B cell (primary cell): ENCODE data around the gene AP4S1. TPM values are rescaled to one million over a fixed set of nuclear protein-coding genes. Genes with fewer than 3 reads are reported as not detected.

Experiments used
- ATAC-seq: fragments of 200-7000 bp; cut with Tn5 transposase; one replicate; pipeline ENCODE4 v1.10.0; 2021; ENCODE audit warnings: low read depth, mild to moderate bottlenecking, moderate number of reproducible peaks, moderate library complexity
- CTCF ChIA-PET: fragments of 350-600 bp; sonication (Branson Sonifier 250); formaldehyde crosslinking; loops from one replicate; lab custom pipeline; 2021; ENCODE audit warnings: antibody characterized with exemption, inconsistent platforms; lab: Charles Lee
- POLR2A ChIA-PET: fragments of 350-600 bp; sonication (Branson Sonifier 250); formaldehyde crosslinking; loops from one replicate; lab custom pipeline; 2021; ENCODE audit warnings: antibody characterized with exemption; lab: Charles Lee
- DNase-seq: peaks from one replicate; pipeline ENCODE4 v3.0.0; 2013
- H2AFZ ChIP-seq: 2 replicates; pipeline ENCODE4 v1.6.1; 2012; ENCODE audit warnings: mild to moderate bottlenecking, low read depth, low read length; ENCODE audit not compliant: insufficient read depth, poor library complexity, severe bottlenecking
- H3K27ac ChIP-seq, 2 donors: 1 replicate in 1 of 2; 2 replicates in 1 of 2; pipeline ENCODE4 v1.5.1; 2012 to 2013; ENCODE audit warnings: low read length in 2 of 2, mild to moderate bottlenecking in 2 of 2, moderate library complexity in 1 of 2
- H3K27me3 ChIP-seq, 4 experiments: fragments of 200-600 bp in 1 of 4; sonication (generic) in 1 of 4; replicated peaks in 1 of 4; 1 replicate in 2 of 4; 2 replicates in 2 of 4; pipeline versions ENCODE4 v1.6.1 to v1.7.0; 2013 to 2016; ENCODE audit warnings: low read length in 3 of 4, mild to moderate bottlenecking in 2 of 4, mixed read lengths in 1 of 4, moderate library complexity in 1 of 4; ENCODE audit not compliant: insufficient read depth in 4 of 4, control insufficient read depth in 3 of 4; ENCODE audit errors: control extremely low read depth in 1 of 4
- H3K36me3 ChIP-seq, 2 experiments: replicated peaks in 1 of 2; 1 replicate in 1 of 2; 2 replicates in 1 of 2; pipeline versions ENCODE4 v1.6.1 to v1.7.1; 2013; ENCODE audit warnings: low read length in 1 of 2; ENCODE audit not compliant: insufficient read depth in 2 of 2, control insufficient read depth in 1 of 2; ENCODE audit errors: control extremely low read depth in 1 of 2, extremely low read depth in 1 of 2
- H3K4me1 ChIP-seq, 2 donors: fragments of 200-600 bp in 1 of 2; sonication (generic) in 1 of 2; 1 replicate in 1 of 2; 2 replicates in 1 of 2; pipeline versions ENCODE4 v1.5.1 to v1.6.1; 2013 to 2017; ENCODE audit warnings: low read length in 2 of 2; ENCODE audit not compliant: control insufficient read depth in 2 of 2, insufficient read depth in 2 of 2
- H3K4me2 ChIP-seq: replicated peaks from 2 replicates; pipeline ENCODE3; 2012; ENCODE audit warnings: mild to moderate bottlenecking, low read depth, low read length; ENCODE audit not compliant: poor library complexity, severe bottlenecking
- H3K4me3 ChIP-seq, 5 experiments: fragments of 200-600 bp in 1 of 5; sonication (generic) in 1 of 5; 1 replicate in 3 of 5; 2 replicates in 2 of 5; pipeline versions ENCODE4 v1.5.1 to v1.7.0; 2011 to 2016; ENCODE audit warnings: low read length in 4 of 5, mild to moderate bottlenecking in 4 of 5, low read depth in 2 of 5, control low read depth in 1 of 5, moderate library complexity in 1 of 5; ENCODE audit not compliant: insufficient read depth in 1 of 5; ENCODE audit errors: control extremely low read depth in 1 of 5, extremely low read depth in 1 of 5
- H3K79me2 ChIP-seq: fragments of 200-600 bp; sonication (generic); one replicate; pipeline ENCODE4 v1.6.0; 2016; ENCODE audit warnings: low read length; ENCODE audit not compliant: control insufficient read depth, insufficient read depth
- H3K9ac ChIP-seq: fragments of 200-600 bp; sonication (generic); 2 replicates; pipeline ENCODE4 v1.6.1; 2017; ENCODE audit warnings: mild to moderate bottlenecking, low read length, moderate library complexity
- H3K9me3 ChIP-seq, 3 donors: one replicate each; pipeline versions ENCODE4 v1.6.1 to v1.7.1; 2013; ENCODE audit warnings: low read length in 2 of 3; ENCODE audit not compliant: control insufficient read depth in 2 of 3, insufficient read depth in 1 of 3; ENCODE audit errors: control extremely low read depth in 1 of 3
- H4K20me1 ChIP-seq: 2 replicates; pipeline ENCODE4 v1.6.0; 2012; ENCODE audit warnings: mild to moderate bottlenecking, low read length; ENCODE audit not compliant: insufficient read depth, control insufficient read depth, poor library complexity, severe bottlenecking
- H3K27ac Mint-ChIP-seq: one replicate; pipeline ENCODE4 v1.8.0; 2021; ENCODE audit warnings: mixed read lengths
- H3K27me3 Mint-ChIP-seq: one replicate; pipeline ENCODE4 v1.8.0; 2021; ENCODE audit warnings: mixed read lengths
- H3K4me1 Mint-ChIP-seq: one replicate; pipeline ENCODE4 v1.8.0; 2021; ENCODE audit warnings: mixed read lengths
- H3K4me3 Mint-ChIP-seq: one replicate; pipeline ENCODE4 v1.8.0; 2021; ENCODE audit warnings: mixed read lengths
- H3K9me3 Mint-ChIP-seq: one replicate; pipeline ENCODE4 v1.8.0; 2022; ENCODE audit warnings: mixed read lengths; ENCODE audit not compliant: insufficient read depth
- CTCF ChIP-seq: fragments of 200-600 bp; IDR thresholded peaks from one replicate; pipeline ENCODE4 v1.8.0; 2022; ENCODE audit warnings: antibody characterized with exemption, mild to moderate bottlenecking
- EZH2 ChIP-seq: IDR thresholded peaks from 2 replicates; pipeline ENCODE4 v1.6.1; 2012; ENCODE audit warnings: borderline replicate concordance, low read depth, mild to moderate bottlenecking, moderate library complexity, low read length; ENCODE audit not compliant: insufficient read depth, poor library complexity, severe bottlenecking
- WGBS: methylation state at CpG from one replicate; pipeline ENCODE4 v1.1.5; 2013; ENCODE audit warnings: missing lambda C conversion rate; ENCODE audit not compliant: insufficient coverage; 5-methylcytosine and 5-hydroxymethylcytosine counted together
- intact Hi-C: fragments of 100-400 bp; cut with micrococcal nuclease; formaldehyde crosslinking; loops from one replicate; pipeline ENCODE4 v1.10.0; 2022
- polyA plus RNA-seq: library from polyadenylated mRNA; depleted of rRNA; stranded (reverse); fragments of >200 nt; gene quantifications from 2 replicates; pipeline ENCODE4 v1.2.3, GENCODE V29; 2012
- total RNA-seq, 2 donors: library from RNA; stranded (reverse); fragments of 120-200 nt in 1 of 2; gene quantifications; 1 replicate in 1 of 2; 2 replicates in 1 of 2; pipeline versions ENCODE4 v1.2.3 to v1.2.4, GENCODE V29; 2013 to 2022

AP4S1 gene
- total and polyA plus RNA-seq, 2 donors (not counting 1 experiment from before 2014, with no cell fraction given) = 3.4 to 15.9 TPM

GRCh38 chr14:31122921-31123320 lies 97.5 kb downstream of the AP4S1 start:
- TF ChIP-seq CTCF = no peak
- no peak for TF ChIP-seq EZH2
- Histone ChIP-seq H3K9ac (no peak overlapping the region), H3K36me3 (peaks cover 0 to 76% of the 10 kb centered on the region in 2 experiments), H3K4me2 (no peak overlapping the region), H3K27ac (no peak overlapping the region), H3K4me1 (no peaks in the 10 kb centered on the region), H3K4me3 (no peak overlapping the region), H2AFZ (no peak overlapping the region), H4K20me1 (no peaks in the 10 kb centered on the region), H3K27me3 (no peaks in the 10 kb centered on the region), H3K9me3 (no peaks in the 10 kb centered on the region), H3K79me2 (peaks cover 4% of the 10 kb centered on the region)
- ChIA-PET POLR2A (no interaction called here), CTCF (no interaction called here)
- peaks cover 5% of the 10 kb centered on the region for H3K4me1 Mint-ChIP-seq
- H3K27me3 Mint-ChIP-seq = no peaks in the 10 kb centered on the region
- no peak overlapping the region for H3K27ac Mint-ChIP-seq
- H3K9me3 Mint-ChIP-seq = no peaks in the 10 kb centered on the region
- intact Hi-C loops = no loop called here
- H3K4me3 Mint-ChIP-seq = no peak overlapping the region
- ATAC-seq (no peak), DNase-seq (no peak)
- WGBS = 100% methylated on average over 3 of the region's 4 CpGs

GRCh38 chr14:31124197-31124596 lies 98.7 kb downstream of the AP4S1 start:
- Mint-ChIP-seq H3K4me3 (no peak overlapping the region), H3K27ac (no peak overlapping the region), H3K4me1 (peaks cover 15% of the 10 kb centered on the region), H3K27me3 (no peaks in the 10 kb centered on the region), H3K9me3 (no peaks in the 10 kb centered on the region)
- WGBS = no CpG with 5 or more reads among the region's 3 CpGs
- DNase-seq (no peak), ATAC-seq (no peak)
- Histone ChIP-seq H3K36me3 (peaks cover 0 to 77% of the 10 kb centered on the region in 2 experiments), H3K9ac (no peak overlapping the region), H3K4me3 (no peak overlapping the region), H3K9me3 (no peaks in the 10 kb centered on the region), H3K27ac (no peak overlapping the region), H3K4me2 (no peak overlapping the region), H3K4me1 (peaks cover 9% of the 10 kb centered on the region in 2 donors), H3K27me3 (no peaks in the 10 kb centered on the region), H4K20me1 (no peaks in the 10 kb centered on the region), H3K79me2 (peaks cover 4% of the 10 kb centered on the region), H2AFZ (no peak overlapping the region)
- intact Hi-C loops = no loop called here
- POLR2A ChIA-PET = no interaction called here
- CTCF ChIA-PET = no interaction called here
- TF ChIP-seq EZH2 (no peak), CTCF (no peak)
